Measurements from ENCODE around the gene UFSP1.
A peak's percentile ranks its signal among the peaks of the same experiment; 100 is the strongest.

UFSP1 gene

DNA sequence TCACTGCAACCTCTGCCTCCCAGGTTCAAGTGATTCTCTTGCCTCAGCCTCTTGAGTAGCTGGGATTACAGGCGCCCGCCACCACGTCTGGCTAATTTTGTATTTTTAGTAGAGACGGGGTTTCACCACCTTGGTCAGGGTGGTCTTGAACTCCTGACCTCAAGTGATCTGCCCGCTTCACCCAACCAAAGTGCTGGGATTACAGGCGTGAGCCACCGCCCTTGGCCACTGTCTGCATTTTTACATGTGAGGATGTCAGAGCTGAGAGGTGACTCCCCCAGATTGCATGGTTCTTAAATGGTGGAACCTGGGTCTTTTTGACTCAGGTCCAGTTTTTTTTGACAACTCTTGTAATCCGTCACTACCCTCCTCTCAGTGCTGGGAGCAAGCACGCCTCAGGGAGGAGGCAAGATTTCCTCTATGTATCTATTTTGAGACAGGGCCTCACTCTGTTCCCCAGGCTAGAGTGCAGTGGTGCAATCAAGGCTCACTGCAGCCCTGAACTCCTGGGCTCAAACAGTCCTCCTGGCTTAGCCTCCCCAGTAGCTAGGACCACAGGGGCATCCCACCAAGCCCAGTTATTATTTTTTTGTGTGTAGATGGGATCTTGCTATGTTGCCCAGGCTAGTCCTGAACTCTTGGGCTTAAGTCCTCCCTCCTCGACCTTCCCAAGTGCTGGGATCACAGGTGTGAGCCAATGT is 15.8 kb downstream of the UFSP1 start:
- H3K4me3 ChIP-seq (ENCODE audit: low read depth, low read length), result no peak overlapping the region
- TF ChIP-seq, protein P1, sequence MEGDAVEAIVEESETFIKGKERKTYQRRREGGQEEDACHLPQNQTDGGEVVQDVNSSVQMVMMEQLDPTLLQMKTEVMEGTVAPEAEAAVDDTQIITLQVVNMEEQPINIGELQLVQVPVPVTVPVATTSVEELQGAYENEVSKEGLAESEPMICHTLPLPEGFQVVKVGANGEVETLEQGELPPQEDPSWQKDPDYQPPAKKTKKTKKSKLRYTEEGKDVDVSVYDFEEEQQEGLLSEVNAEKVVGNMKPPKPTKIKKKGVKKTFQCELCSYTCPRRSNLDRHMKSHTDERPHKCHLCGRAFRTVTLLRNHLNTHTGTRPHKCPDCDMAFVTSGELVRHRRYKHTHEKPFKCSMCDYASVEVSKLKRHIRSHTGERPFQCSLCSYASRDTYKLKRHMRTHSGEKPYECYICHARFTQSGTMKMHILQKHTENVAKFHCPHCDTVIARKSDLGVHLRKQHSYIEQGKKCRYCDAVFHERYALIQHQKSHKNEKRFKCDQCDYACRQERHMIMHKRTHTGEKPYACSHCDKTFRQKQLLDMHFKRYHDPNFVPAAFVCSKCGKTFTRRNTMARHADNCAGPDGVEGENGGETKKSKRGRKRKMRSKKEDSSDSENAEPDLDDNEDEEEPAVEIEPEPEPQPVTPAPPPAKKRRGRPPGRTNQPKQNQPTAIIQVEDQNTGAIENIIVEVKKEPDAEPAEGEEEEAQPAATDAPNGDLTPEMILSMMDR (conservative IDR thresholded peaks at IDR 0.05; ENCODE audit: low read depth, low read length), result no peak
- no peak for DNase-seq (ENCODE audit: low read depth)

DNA sequence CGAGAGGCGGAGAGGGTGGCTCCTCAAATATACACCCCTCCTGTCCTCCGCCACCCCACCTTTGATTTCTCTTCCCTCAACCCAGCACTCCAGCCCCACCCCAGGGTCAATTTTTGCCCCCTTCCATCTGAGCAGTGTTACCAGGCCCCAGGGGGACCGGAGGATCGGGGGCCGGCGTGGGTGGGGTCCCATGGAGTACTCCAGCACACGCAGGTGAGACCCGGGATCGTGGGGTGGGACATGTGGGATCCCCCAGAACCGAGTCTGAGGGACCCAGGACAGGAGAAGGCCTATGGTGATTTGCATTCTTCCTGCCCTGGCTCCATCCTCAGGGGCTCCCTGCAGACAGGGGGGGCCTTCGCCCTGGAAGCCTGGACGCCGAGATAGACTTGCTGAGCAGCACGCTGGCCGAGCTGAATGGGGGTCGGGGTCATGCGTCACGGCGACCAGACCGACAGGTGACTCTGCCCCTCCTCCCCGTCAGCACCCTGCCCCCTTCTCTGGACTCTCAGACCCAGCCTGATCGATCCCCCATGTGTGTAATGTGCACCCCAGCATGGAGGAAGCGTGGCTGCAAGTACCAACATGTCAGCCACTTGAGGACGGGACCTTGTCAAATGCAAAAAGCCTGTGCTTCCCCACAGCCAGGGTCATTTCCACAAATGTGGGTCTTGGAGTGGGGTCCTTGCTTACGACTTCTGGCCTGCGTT is 21.6 kb downstream of the UFSP1 start:
- TF ChIP-seq, protein P1 (conservative IDR thresholded peaks at IDR 0.05; ENCODE audit: low read depth, low read length), result peak; percentile 3
- peak overlapping the region; percentile 96 for H3K4me3 ChIP-seq (ENCODE audit: low read depth, low read length)
- peak; percentile 24 for DNase-seq (ENCODE audit: low read depth)

DNA sequence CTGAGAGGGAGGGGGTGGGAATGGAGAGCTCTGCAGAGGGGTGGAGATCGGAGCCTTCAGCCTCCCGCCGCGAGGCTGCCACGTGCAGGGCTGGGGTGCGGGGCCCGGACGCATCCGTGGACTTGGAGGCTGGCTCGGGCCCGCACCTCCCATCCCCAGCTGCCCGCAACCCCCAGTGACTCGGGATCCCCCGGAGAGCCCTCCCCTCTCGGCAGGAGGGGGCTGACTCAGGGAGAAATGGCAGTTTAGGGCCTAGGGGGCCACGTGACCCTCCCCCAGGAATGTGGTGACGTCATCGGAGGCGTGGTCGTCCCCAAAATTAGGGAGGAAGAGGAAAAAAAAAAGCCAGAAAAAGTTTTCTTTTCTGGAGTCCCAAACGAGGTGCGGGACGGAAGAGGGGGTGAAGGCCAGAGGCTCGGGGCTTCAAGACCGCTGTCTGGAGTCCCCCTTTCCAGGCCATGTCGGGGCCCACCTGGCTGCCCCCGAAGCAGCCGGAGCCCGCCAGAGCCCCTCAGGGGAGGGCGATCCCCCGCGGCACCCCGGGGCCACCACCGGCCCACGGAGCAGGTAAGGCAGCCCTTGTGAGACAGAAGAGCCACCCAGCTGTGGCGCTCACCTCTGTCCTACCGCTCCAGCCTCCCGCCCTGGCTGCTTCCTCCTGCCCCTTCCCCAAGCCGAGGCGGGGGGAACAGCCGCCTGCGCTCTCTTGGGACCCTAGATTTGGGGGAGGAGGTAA is 22.3 kb downstream of the UFSP1 start, which contains the start of gene TRIP6:
Gene TRIP6, plus strand, starts transcription at position 348 of the 736 bp plus-strand sequence. Its CDS starts 111 bp downstream, at position 459.
- DNase-seq (ENCODE audit: low read depth), result peak; percentile 97
- peak within 1 kb of the TSS; percentile 96 for H3K4me3 ChIP-seq (ENCODE audit: low read depth, low read length)

DNA sequence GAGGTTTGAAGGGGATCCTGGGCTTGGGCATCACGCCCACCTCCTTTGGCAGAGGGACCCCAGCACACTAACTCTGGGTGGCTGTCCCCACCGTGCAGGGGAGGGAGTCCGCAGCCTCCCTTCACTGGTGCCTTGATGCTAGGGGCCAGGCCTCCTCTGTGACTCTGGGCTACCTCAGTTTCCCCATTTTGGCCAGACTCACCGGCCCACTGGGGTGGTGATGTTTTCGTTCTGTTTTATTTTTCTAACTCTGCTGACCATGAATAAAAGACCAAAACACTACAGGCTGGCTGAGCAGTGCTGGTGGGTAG is 22.8 kb downstream of the UFSP1 start:
- peak overlapping the region; percentile 96 for H3K4me3 ChIP-seq (ENCODE audit: low read depth, low read length)
- TF ChIP-seq, protein P1 (conservative IDR thresholded peaks at IDR 0.05; ENCODE audit: low read depth, low read length), result no peak
- DNase-seq (ENCODE audit: low read depth), result no peak

More for the DNA sequence above, 22.3 kb downstream of the UFSP1 start, which contains the start of gene TRIP6:
- TF ChIP-seq, protein P1 (conservative IDR thresholded peaks at IDR 0.05; ENCODE audit: low read depth, low read length), result no peak

DNA sequence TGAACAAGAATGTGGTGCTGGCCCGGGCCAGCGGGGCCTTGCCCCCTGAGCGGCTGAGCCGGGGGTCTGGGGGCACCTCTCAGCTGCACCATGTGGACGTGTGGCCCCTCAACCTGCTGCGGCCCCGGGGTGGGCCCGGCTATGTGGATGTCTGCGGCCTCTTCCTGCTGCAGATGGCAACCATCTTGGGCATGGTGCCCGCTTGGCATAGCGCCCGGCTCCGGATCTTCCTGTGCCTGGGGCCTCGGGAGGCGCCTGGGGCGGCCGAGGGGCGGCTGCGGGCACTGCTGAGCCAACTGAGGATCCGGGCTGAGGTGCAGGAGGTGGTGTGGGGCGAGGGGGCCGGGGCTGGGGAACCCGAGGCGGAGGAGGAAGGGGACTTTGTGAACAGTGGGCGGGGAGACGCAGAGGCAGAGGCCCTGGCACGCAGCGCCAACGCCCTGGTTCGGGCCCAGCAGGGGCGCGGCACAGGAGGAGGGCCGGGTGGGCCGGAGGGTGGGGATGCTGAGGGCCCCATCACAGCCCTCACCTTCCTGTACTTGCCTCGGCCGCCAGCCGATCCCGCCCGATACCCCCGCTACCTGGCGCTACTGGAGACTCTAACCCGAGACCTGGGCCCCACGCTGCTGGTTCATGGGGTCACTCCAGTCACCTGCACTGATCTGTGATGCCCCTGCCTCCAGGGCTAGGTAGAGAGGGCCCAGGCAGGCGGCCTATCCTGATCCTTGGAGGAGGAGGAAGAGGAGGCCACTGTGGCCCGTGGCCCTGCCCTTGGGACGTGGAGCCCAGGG is 23.4 kb downstream of the UFSP1 start:
- TF ChIP-seq, protein P1 (conservative IDR thresholded peaks at IDR 0.05; ENCODE audit: low read depth, low read length), result no peak
- no peak overlapping the region for H3K4me3 ChIP-seq (ENCODE audit: low read depth, low read length)
- no peak for DNase-seq (ENCODE audit: low read depth)

DNA sequence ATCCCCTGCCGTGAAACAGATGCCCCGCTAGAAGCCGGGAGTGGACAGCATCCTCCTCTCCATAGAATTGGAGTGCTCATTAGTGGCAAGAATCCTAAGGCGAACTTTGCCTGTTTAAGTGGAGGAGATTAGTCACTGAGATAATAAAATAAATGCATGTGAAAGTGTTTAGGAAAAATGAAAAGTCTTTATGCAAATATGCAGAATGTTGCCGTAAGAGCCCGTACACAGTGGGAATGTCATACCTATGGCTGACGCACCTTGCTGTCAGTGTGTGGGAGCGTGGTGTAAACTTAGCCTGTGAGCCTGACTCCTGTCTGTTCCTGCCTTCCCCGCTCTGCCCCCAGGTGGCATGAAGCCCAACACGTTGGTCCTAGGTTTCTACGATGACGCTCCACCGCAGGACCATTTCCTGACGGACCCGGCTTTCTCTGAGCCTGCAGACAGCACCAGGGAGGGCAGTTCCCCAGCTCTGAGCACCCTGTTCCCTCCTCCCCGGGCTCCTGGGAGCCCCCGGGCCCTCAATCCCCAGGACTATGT is 24.1 kb downstream of the UFSP1 start:
- no peak overlapping the region for H3K4me3 ChIP-seq (ENCODE audit: low read depth, low read length)
- TF ChIP-seq, protein P1 (conservative IDR thresholded peaks at IDR 0.05; ENCODE audit: low read depth, low read length), result no peak
- DNase-seq (ENCODE audit: low read depth), result no peak
